Endothelial cell of umbilical vein (primary cell): ENCODE data around the gene UAP1L1.

ENCODE experiments used
- CTCF ChIP-seq, 2 donors: IDR thresholded peaks; 1 replicate in 1 of 2; 2 replicates in 1 of 2; pipeline ENCODE4 v1.5.1; 2011; ENCODE audit warnings: low read length in 2 of 2, mild to moderate bottlenecking in 2 of 2, moderate library complexity in 2 of 2, control low read depth in 1 of 2, inconsistent platforms in 1 of 2, low read depth in 1 of 2; ENCODE audit not compliant: insufficient read depth in 1 of 2; ENCODE audit errors: extremely low read depth in 1 of 2
- EZH2 ChIP-seq: IDR thresholded peaks from 2 replicates; pipeline ENCODE4 v1.6.1; 2012; ENCODE audit warnings: borderline replicate concordance, low read depth, mild to moderate bottlenecking, moderate library complexity, low read length, inconsistent platforms; ENCODE audit not compliant: severe bottlenecking
- FOS ChIP-seq: IDR thresholded peaks from 2 replicates; pipeline ENCODE4 v1.6.1; 2011; ENCODE audit warnings: mild to moderate bottlenecking, low read length, moderate library complexity, borderline replicate concordance; ENCODE audit not compliant: insufficient read depth
- GATA2 ChIP-seq: IDR thresholded peaks from 2 replicates; pipeline ENCODE4 v1.7.0; 2011; ENCODE audit warnings: low read depth, mild to moderate bottlenecking, moderate library complexity, mixed read lengths, low read length; ENCODE audit not compliant: insufficient read length, insufficient read depth
- POLR2A ChIP-seq: IDR thresholded peaks from 2 replicates; pipeline ENCODE4 v1.6.1; 2012; ENCODE audit warnings: low read depth, mild to moderate bottlenecking, control low read depth, low read length
- POLR2AphosphoS5 ChIP-seq: IDR thresholded peaks from 2 replicates; pipeline ENCODE4 v1.6.1; 2012; ENCODE audit warnings: low read depth, mild to moderate bottlenecking, control low read depth, low read length, moderate library complexity; ENCODE audit not compliant: insufficient read depth

GRCh38 chr9:137079401-137079787 is 2.1 kb downstream of the UAP1L1 start:
- TF ChIP-seq POLR2A (no peak), CTCF (IDR thresholded peaks at IDR 0.05; ENCODE audit: extremely low read depth in 1 of 2, insufficient read depth in 1 of 2, low read depth in 1 of 2, low read length in 2 of 2) (no peak), POLR2AphosphoS5 (no peak), EZH2 (no peak), FOS (no peak), GATA2 (no peak)
